Activated CD4-positive, CD25-positive, alpha-beta regulatory T cell treated with anti-CD3 and anti-CD28 coated beads, Interleukin-2, amount 50 U/mL, for 24 hours (primary cell): ENCODE measurements around the gene CHRNA4.

Source experiments
- ATAC-seq, 2 donors: fragments of 150-1000 bp; cut with Tn5 transposase; one replicate each; pipeline ENCODE4 v1.10.0; 2021; ENCODE audit warnings: mild to moderate bottlenecking in 1 of 2, moderate library complexity in 1 of 2

The CHRNA4 gene

GRCh38 chr20:63331741-63332400 lies 29.3 kb downstream of the CHRNA4 start:
- no peak for ATAC-seq

- no peak for ATAC-seq
Observed at GRCh38 chr20:63330940-63331339, 30.2 kb downstream of the CHRNA4 start.

GRCh38 chr20:63330084-63330760 lies 30.9 kb downstream of the CHRNA4 start:
- no peak for ATAC-seq

GRCh38 chr20:63329331-63330083 lies 31.6 kb downstream of the CHRNA4 start:
- ATAC-seq = no peak

GRCh38 chr20:63328718-63329275 lies 32.4 kb downstream of the CHRNA4 start:
- no peak for ATAC-seq

- no peak for ATAC-seq
Observed at GRCh38 chr20:63328026-63328700, 33.0 kb downstream of the CHRNA4 start.

GRCh38 chr20:63327231-63327745 lies 33.9 kb downstream of the CHRNA4 start:
- no peak for ATAC-seq

GRCh38 chr20:63326314-63327230 lies 34.6 kb downstream of the CHRNA4 start:
- ATAC-seq = no peak

GRCh38 chr20:63325554-63326313 lies 35.4 kb downstream of the CHRNA4 start:
- no peak for ATAC-seq

- ATAC-seq = no peak
Observed at GRCh38 chr20:63325021-63325471, 36.1 kb downstream of the CHRNA4 start.

- no peak for ATAC-seq
Observed at GRCh38 chr20:63323357-63323981, 37.7 kb downstream of the CHRNA4 start.

- no peak for ATAC-seq
Observed at GRCh38 chr20:63322933-63323273, 38.2 kb downstream of the CHRNA4 start.

GRCh38 chr20:63322146-63322932 lies 38.8 kb downstream of the CHRNA4 start:
- ATAC-seq = no peak

- ATAC-seq = no peak
Observed at GRCh38 chr20:63321148-63321831, 39.9 kb downstream of the CHRNA4 start.

- ATAC-seq = no peak
Observed at GRCh38 chr20:63320616-63321147, 40.5 kb downstream of the CHRNA4 start.

GRCh38 chr20:63320041-63320511 lies 41.1 kb downstream of the CHRNA4 start:
- no peak for ATAC-seq

- ATAC-seq = no peak
Observed at GRCh38 chr20:63319164-63320040, 41.7 kb downstream of the CHRNA4 start.
